PC-9 (cell line): ENCODE results near the gene CALHM4.

Source experiments
- CTCF ChIP-seq: fragments of 200-600 bp; sonication (generic); conservative IDR thresholded peaks from 2 replicates; pipeline ENCODE4 v1.6.1; 2017; ENCODE audit warnings: mixed run types, antibody characterized with exemption, mild to moderate bottlenecking, moderate library complexity
- EZH2 ChIP-seq: fragments of 200-600 bp; sonication (generic); IDR thresholded peaks from 2 replicates; pipeline ENCODE4 v1.8.0; 2017; ENCODE audit warnings: antibody characterized with exemption, low read depth

- TF ChIP-seq CTCF: no peak
- TF ChIP-seq EZH2: no peak
Observed at GRCh38 chr6:116575227-116575626, 21.7 kb downstream of the CALHM4 start.
